ENCODE results near the gene INPP4B.

- TF ChIP-seq CTCF (IDR thresholded peaks at IDR 0.05; ENCODE audit: low read length) (no peak), EZH2 (IDR thresholded peaks at IDR 0.05; ENCODE audit: borderline replicate concordance, low read length) (no peak)
These were observed 214.3 kb downstream of the INPP4B start for GRCh38 chr4:142631836-142632235.
